H9 (cell line): ENCODE measurements around the gene DCAF8. TPM values are rescaled to one million over a fixed set of nuclear protein-coding genes. Genes with fewer than 3 reads are reported as not detected.

Experiments
- DNase-seq: peaks from one replicate; pipeline ENCODE4 v3.0.0-alpha.2; 2017
- H2AFZ ChIP-seq: one replicate; pipeline ENCODE4 v1.6.1; 2013; ENCODE audit warnings: mild to moderate bottlenecking, low read length, control low read depth, moderate library complexity
- H2AK5ac ChIP-seq: 2 replicates; pipeline ENCODE4 v1.6.1; 2013; ENCODE audit warnings: low read length, control low read depth, mixed read lengths; ENCODE audit not compliant: insufficient read length
- H2BK120ac ChIP-seq: one replicate; pipeline ENCODE4 v1.6.1; 2013; ENCODE audit warnings: low read depth, mild to moderate bottlenecking, low read length, control low read depth, inconsistent platforms; ENCODE audit not compliant: poor library complexity, severe bottlenecking
- H2BK12ac ChIP-seq: 2 replicates; pipeline ENCODE4 v1.6.1; 2013; ENCODE audit warnings: low read length, control low read depth, mixed read lengths, low read depth; ENCODE audit not compliant: insufficient read length
- H2BK15ac ChIP-seq: 2 replicates; pipeline ENCODE4 v1.6.1; 2013; ENCODE audit warnings: low read depth, low read length, control low read depth
- H2BK20ac ChIP-seq: one replicate; pipeline ENCODE4 v1.6.1; 2013; ENCODE audit warnings: low read depth, mild to moderate bottlenecking, low read length, control low read depth, inconsistent platforms; ENCODE audit not compliant: poor library complexity, severe bottlenecking
- H2BK5ac ChIP-seq: 2 replicates; pipeline ENCODE4 v1.6.1; 2013; ENCODE audit warnings: low read length, control low read depth, mixed read lengths; ENCODE audit not compliant: insufficient read length
- H3K14ac ChIP-seq: 2 replicates; pipeline ENCODE4 v1.6.1; 2013; ENCODE audit warnings: low read length, control low read depth; ENCODE audit not compliant: insufficient read depth
- H3K18ac ChIP-seq: 2 replicates; pipeline ENCODE4 v1.6.1; 2013; ENCODE audit warnings: low read depth, mild to moderate bottlenecking, mixed read lengths, low read length, control low read depth; ENCODE audit not compliant: insufficient read length
- H3K23ac ChIP-seq: 2 replicates; pipeline ENCODE4 v1.6.1; 2013; ENCODE audit warnings: low read length, control low read depth, mixed read lengths, low read depth; ENCODE audit not compliant: insufficient read length
- H3K23me2 ChIP-seq: 2 replicates; pipeline ENCODE4 v1.6.1; 2013; ENCODE audit warnings: low read depth, mild to moderate bottlenecking, mixed read lengths, low read length, control low read depth; ENCODE audit not compliant: insufficient read length, poor library complexity, severe bottlenecking
- H3K27ac ChIP-seq: 2 replicates; pipeline ENCODE4 v1.5.1; 2013; ENCODE audit warnings: low read length, control low read depth, mixed read lengths, low read depth; ENCODE audit not compliant: insufficient read length
- H3K27me3 ChIP-seq: 2 replicates; pipeline ENCODE4 v1.6.1; 2013; ENCODE audit warnings: low read length, control low read depth, inconsistent platforms; ENCODE audit not compliant: insufficient read depth
- H3K4ac ChIP-seq: 2 replicates; pipeline ENCODE4 v1.6.1; 2013; ENCODE audit warnings: low read depth, mild to moderate bottlenecking, control low read depth, inconsistent platforms, low read length, moderate library complexity
- H3K4me1 ChIP-seq: 2 replicates; pipeline ENCODE4 v1.6.1; 2013; ENCODE audit warnings: low read length, control low read depth, inconsistent platforms; ENCODE audit not compliant: insufficient read depth
- H3K4me2 ChIP-seq: 2 replicates; pipeline ENCODE4 v1.6.1; 2013; ENCODE audit warnings: low read length, control low read depth, mixed read lengths; ENCODE audit not compliant: insufficient read length, insufficient read depth
- H3K56ac ChIP-seq: 2 replicates; pipeline ENCODE4 v1.6.1; 2013; ENCODE audit warnings: low read depth, mild to moderate bottlenecking, mixed read lengths, low read length, control low read depth; ENCODE audit not compliant: insufficient read length
- H3K79me1 ChIP-seq: 2 replicates; pipeline ENCODE4 v1.6.1; 2013; ENCODE audit warnings: low read depth, mild to moderate bottlenecking, moderate library complexity, low read length, control low read depth, inconsistent platforms; ENCODE audit not compliant: insufficient read depth, poor library complexity, severe bottlenecking
- H3K79me2 ChIP-seq: 2 replicates; pipeline ENCODE4 v1.6.1; 2013; ENCODE audit warnings: low read length, control low read depth, inconsistent platforms; ENCODE audit not compliant: insufficient read depth
- H3K9ac ChIP-seq: 2 replicates; pipeline ENCODE4 v1.6.1; 2013; ENCODE audit warnings: low read length, control low read depth, mixed read lengths; ENCODE audit not compliant: insufficient read length; ENCODE audit errors: extremely low read depth
- H3K9me3 ChIP-seq: one replicate; pipeline ENCODE4 v1.6.1; 2013; ENCODE audit warnings: low read depth, low read length, inconsistent platforms; ENCODE audit not compliant: control insufficient read depth
- H3T11ph ChIP-seq: one replicate; pipeline ENCODE4 v1.6.1; 2013; ENCODE audit warnings: mild to moderate bottlenecking, low read length, control low read depth, inconsistent platforms
- H4K20me1 ChIP-seq: one replicate; pipeline ENCODE4 v1.6.1; 2013; ENCODE audit not compliant: control insufficient read depth, insufficient read length, insufficient read depth
- H4K5ac ChIP-seq: 2 replicates; pipeline ENCODE4 v1.6.1; 2013; ENCODE audit warnings: low read depth, mild to moderate bottlenecking, mixed read lengths, low read length, control low read depth; ENCODE audit not compliant: insufficient read length
- H4K8ac ChIP-seq: replicated peaks from 2 replicates; pipeline ENCODE4 v1.6.1; 2013; ENCODE audit warnings: low read length, control low read depth, mixed read lengths, low read depth; ENCODE audit not compliant: insufficient read length
- H4K91ac ChIP-seq: 2 replicates; pipeline ENCODE4 v1.6.1; 2013; ENCODE audit warnings: low read depth, mild to moderate bottlenecking, moderate library complexity, mixed read lengths, low read length, control low read depth; ENCODE audit not compliant: insufficient read length
- H3K27ac Mint-ChIP-seq, 3 experiments: 2 replicates in 2 of 3; 3 replicates in 1 of 3; pipeline ENCODE4 v1.8.0; 2020 to 2021; ENCODE audit warnings: mixed read lengths in 3 of 3, mild to moderate bottlenecking in 1 of 3, moderate library complexity in 1 of 3
- H3K27me3 Mint-ChIP-seq: 2 replicates; pipeline ENCODE4 v1.8.0; 2021; ENCODE audit warnings: low read depth, mild to moderate bottlenecking, moderate library complexity, mixed read lengths
- H3K36me3 Mint-ChIP-seq, 3 experiments: 2 replicates in 2 of 3; 3 replicates in 1 of 3; pipeline ENCODE4 v1.8.0; 2020 to 2021; ENCODE audit warnings: low read depth in 3 of 3, mixed read lengths in 3 of 3; ENCODE audit not compliant: insufficient read depth in 1 of 3
- H3K4me1 Mint-ChIP-seq, 2 experiments: 2 replicates each; pipeline ENCODE4 v1.8.0; 2020; ENCODE audit warnings: mixed read lengths in 2 of 2
- H3K4me3 Mint-ChIP-seq, 2 experiments: 2 replicates in 1 of 2; 3 replicates in 1 of 2; pipeline ENCODE4 v1.8.0; 2020 to 2021; ENCODE audit warnings: mild to moderate bottlenecking in 2 of 2, mixed read lengths in 2 of 2, moderate library complexity in 1 of 2
- H3K9me3 Mint-ChIP-seq, 2 experiments: 2 replicates in 1 of 2; 3 replicates in 1 of 2; pipeline ENCODE4 v1.8.0; 2020; ENCODE audit warnings: mild to moderate bottlenecking in 2 of 2, mixed read lengths in 2 of 2, moderate library complexity in 1 of 2
- WGBS: extraction: QIAGEN DNeasy Blood & Tissue Kit; methylation state at CpG from one replicate; pipeline ENCODE4 v1.1.7; 2013; ENCODE audit warnings: missing lambda C conversion rate, low lambda C conversion rate, mixed read lengths; ENCODE audit not compliant: insufficient read length; ENCODE audit errors: extremely low coverage; 5-methylcytosine and 5-hydroxymethylcytosine counted together
- total RNA-seq: library from RNA; stranded (reverse); gene quantifications from 2 replicates; pipeline ENCODE4 v1.2.1, GENCODE V29; 2021
- TF ChIP-seq, protein P1 (sequence below): fragments of 200-600 bp; sonication (generic); conservative IDR thresholded peaks from 3 replicates; pipeline ENCODE4 v1.8.0; 2021; ENCODE audit warnings: antibody characterized with exemption, mild to moderate bottlenecking

Gene DCAF8
- total RNA-seq, 1 experiment from 2014 or later = 106 TPM

GRCh38 chr1:160204526-160205241, 57.7 kb downstream of the DCAF8 start:
- H3K9me3 ChIP-seq = no peaks in the 10 kb centered on the region
- no peak overlapping the region for H3T11ph ChIP-seq
- no peak overlapping the region for H2BK15ac ChIP-seq
- WGBS = no CpG with 5 or more reads among the region's 7 CpGs
- peak overlapping the region; percentile 10 for H3K4me2 ChIP-seq
- H3K14ac ChIP-seq = no peak overlapping the region
- H3K4me3 Mint-ChIP-seq = peak overlapping the region; percentile 91
- no peaks in the 10 kb centered on the region for H3K27me3 Mint-ChIP-seq
- no peak overlapping the region for H3K4ac ChIP-seq
- H2BK12ac ChIP-seq = no peak overlapping the region
- peaks cover 2 to 28% (median 4%) of the 10 kb centered on the region in 3 experiments; a peak in 5 of 7 replicates for H3K36me3 Mint-ChIP-seq
- H3K4me1 ChIP-seq = peaks cover 20% of the 10 kb centered on the region; the same call in 1 of the 2 replicates
- H2AK5ac ChIP-seq = no peak overlapping the region
- no peaks in the 10 kb centered on the region for H3K79me1 ChIP-seq
- H3K27ac Mint-ChIP-seq = peak overlapping the region in 2 of 3 experiments; percentile 14 to 81; a peak in 2 of 7 replicates
- H4K91ac ChIP-seq = no peak overlapping the region
- no peak overlapping the region for H4K8ac ChIP-seq
- H3K4me1 Mint-ChIP-seq = peaks cover 43 to 46% of the 10 kb centered on the region in 2 experiments
- DNase-seq = no peak
- H2BK120ac ChIP-seq = no peak overlapping the region
- H3K79me2 ChIP-seq = no peaks in the 10 kb centered on the region
- H3K27ac ChIP-seq = no peak overlapping the region
- no peaks in the 10 kb centered on the region for H3K27me3 ChIP-seq
- H2BK5ac ChIP-seq = no peak overlapping the region
- H4K20me1 ChIP-seq = no peaks in the 10 kb centered on the region
- H3K23me2 ChIP-seq = peaks cover 9% of the 10 kb centered on the region
- H3K9ac ChIP-seq = no peak overlapping the region
- peak overlapping the region; percentile 43 for H2AFZ ChIP-seq
- no peak overlapping the region for H2BK20ac ChIP-seq
- H3K23ac ChIP-seq = no peak overlapping the region
- H4K5ac ChIP-seq = no peak overlapping the region
- H3K18ac ChIP-seq = no peak overlapping the region
- no peak overlapping the region for H3K56ac ChIP-seq
- TF ChIP-seq, protein P1, sequence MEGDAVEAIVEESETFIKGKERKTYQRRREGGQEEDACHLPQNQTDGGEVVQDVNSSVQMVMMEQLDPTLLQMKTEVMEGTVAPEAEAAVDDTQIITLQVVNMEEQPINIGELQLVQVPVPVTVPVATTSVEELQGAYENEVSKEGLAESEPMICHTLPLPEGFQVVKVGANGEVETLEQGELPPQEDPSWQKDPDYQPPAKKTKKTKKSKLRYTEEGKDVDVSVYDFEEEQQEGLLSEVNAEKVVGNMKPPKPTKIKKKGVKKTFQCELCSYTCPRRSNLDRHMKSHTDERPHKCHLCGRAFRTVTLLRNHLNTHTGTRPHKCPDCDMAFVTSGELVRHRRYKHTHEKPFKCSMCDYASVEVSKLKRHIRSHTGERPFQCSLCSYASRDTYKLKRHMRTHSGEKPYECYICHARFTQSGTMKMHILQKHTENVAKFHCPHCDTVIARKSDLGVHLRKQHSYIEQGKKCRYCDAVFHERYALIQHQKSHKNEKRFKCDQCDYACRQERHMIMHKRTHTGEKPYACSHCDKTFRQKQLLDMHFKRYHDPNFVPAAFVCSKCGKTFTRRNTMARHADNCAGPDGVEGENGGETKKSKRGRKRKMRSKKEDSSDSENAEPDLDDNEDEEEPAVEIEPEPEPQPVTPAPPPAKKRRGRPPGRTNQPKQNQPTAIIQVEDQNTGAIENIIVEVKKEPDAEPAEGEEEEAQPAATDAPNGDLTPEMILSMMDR = no peak
- no peaks in the 10 kb centered on the region for H3K9me3 Mint-ChIP-seq
